K562 (cell line): ENCODE data around the gene PBX2. TPM values are rescaled to one million over a fixed set of nuclear protein-coding genes. Genes with fewer than 3 reads are reported as not detected.

ENCODE experiments used
- BMI1 ChIP-seq: fragments of 150-350 bp; IDR thresholded peaks from 2 replicates; pipeline ENCODE4 v1.6.1; 2014; ENCODE audit warnings: low read length
- CEBPB ChIP-seq: fragments of 450-650 bp; IDR thresholded peaks from 2 replicates; pipeline ENCODE4 v1.6.1; 2016; ENCODE audit warnings: missing genetic modification characterization, missing compliant biosample characterization
- CHD4 ChIP-seq: fragments of 200-600 bp; sonication (generic); IDR thresholded peaks from 3 replicates; pipeline ENCODE4 v1.6.1; 2012; ENCODE audit warnings: low read depth, mild to moderate bottlenecking, mixed read lengths, low read length, inconsistent platforms; ENCODE audit not compliant: insufficient read depth, insufficient replicate concordance, poor library complexity, severe bottlenecking
- CREM ChIP-seq: IDR thresholded peaks from 2 replicates; pipeline ENCODE4 v1.6.1; 2014; ENCODE audit warnings: antibody characterized with exemption, low read depth
- CTBP1 ChIP-seq: fragments of 450-650 bp; IDR thresholded peaks from 2 replicates; pipeline ENCODE4 v1.6.1; 2016; ENCODE audit warnings: borderline replicate concordance
- EP400 ChIP-seq: fragments of 450-650 bp; IDR thresholded peaks from 2 replicates; pipeline ENCODE4 v1.6.1; 2017; ENCODE audit warnings: antibody characterized with exemption, mild to moderate bottlenecking, moderate library complexity
- HDAC6 ChIP-seq: IDR thresholded peaks from 2 replicates; pipeline ENCODE4 v1.6.1; 2012; ENCODE audit warnings: low read depth, mild to moderate bottlenecking, control low read depth, inconsistent platforms, low read length, moderate library complexity
- MEF2A ChIP-seq: IDR thresholded peaks from 2 replicates; pipeline ENCODE4 v1.6.1; 2011; ENCODE audit warnings: low read depth, mild to moderate bottlenecking, low read length, moderate library complexity; ENCODE audit not compliant: control insufficient read depth
- MYBL2 ChIP-seq, 2 experiments: fragments of 450-650 bp in 1 of 2; sonication (generic) in 1 of 2; formaldehyde crosslinking in 1 of 2; IDR thresholded peaks; 2 replicates each; pipeline versions ENCODE4 v1.6.1 to v1.8.1; 2017 to 2022; ENCODE audit warnings: borderline replicate concordance in 1 of 2, inconsistent platforms in 1 of 2, low read depth in 1 of 2, mild to moderate bottlenecking in 1 of 2, missing genetic modification reagents in 1 of 2, moderate library complexity in 1 of 2
- NCOA4 ChIP-seq: fragments of 450-650 bp; IDR thresholded peaks from 2 replicates; pipeline ENCODE4 v1.6.1; 2018; ENCODE audit warnings: mild to moderate bottlenecking; ENCODE audit not compliant: partially characterized antibody
- PCBP2 ChIP-seq: fragments of 200-400 bp; formaldehyde crosslinking; IDR thresholded peaks from 2 replicates; pipeline ENCODE4 v1.6.1; 2018; ENCODE audit warnings: low read length, low read depth, mild to moderate bottlenecking, moderate library complexity; ENCODE audit not compliant: poor library complexity, severe bottlenecking
- POLR2G ChIP-seq: fragments of 200-400 bp; formaldehyde crosslinking; IDR thresholded peaks from 2 replicates; pipeline ENCODE4 v1.6.1; 2017; ENCODE audit warnings: low read depth, mild to moderate bottlenecking, antibody characterized with exemption, low read length, moderate library complexity
- RBM15 ChIP-seq: fragments of 200-400 bp; formaldehyde crosslinking; IDR thresholded peaks from 2 replicates; pipeline ENCODE4 v1.6.1; 2018; ENCODE audit warnings: mild to moderate bottlenecking, low read length, moderate library complexity; ENCODE audit not compliant: insufficient read depth
- RBM34 ChIP-seq: fragments of 200-400 bp; formaldehyde crosslinking; IDR thresholded peaks from 2 replicates; pipeline ENCODE4 v1.6.1; 2018; ENCODE audit warnings: low read length, borderline replicate concordance; ENCODE audit not compliant: insufficient read depth
- RFX1 ChIP-seq: fragments of 450-650 bp; IDR thresholded peaks from 2 replicates; pipeline ENCODE4 v1.6.1; 2016; ENCODE audit warnings: mild to moderate bottlenecking, moderate library complexity
- SP1 ChIP-seq: sonication (generic); formaldehyde crosslinking; IDR thresholded peaks from 2 replicates; pipeline ENCODE4 v1.8.1; 2022; ENCODE audit warnings: mild to moderate bottlenecking, missing genetic modification reagents
- TEAD1 ChIP-seq, 2 experiments: fragments of 450-650 bp in 1 of 2; sonication (generic) in 1 of 2; formaldehyde crosslinking; IDR thresholded peaks; 2 replicates each; pipeline versions ENCODE4 v1.4.0 to v1.8.0; 2020 to 2022; ENCODE audit warnings: mild to moderate bottlenecking in 2 of 2, missing genetic modification reagents in 1 of 2
- TFAM ChIP-seq: fragments of 250-450 bp; sonication (Bioruptor Pico); conservative IDR thresholded peaks from 2 replicates; pipeline ENCODE4 v1.5.0; 2021; ENCODE audit warnings: mild to moderate bottlenecking, moderate library complexity
- ZNF239 ChIP-seq: fragments of 250-450 bp; sonication (Bioruptor Pico); IDR thresholded peaks from 2 replicates; pipeline ENCODE4 v1.4.0; 2020; ENCODE audit warnings: mild to moderate bottlenecking
- polyA plus RNA-seq, 8 experiments: library from polyadenylated mRNA; depleted of rRNA in 4 of 8; stranded (reverse) in 5 of 8; unstranded in 3 of 8; fragments of >200 nt; fragmentation: Nextera tagmentation in 2 of 8; fragmentation: Illumina TruSeq in 1 of 8; extraction: Ambion mirVana in 2 of 8; extraction: Trizol in 1 of 8; gene quantifications; 2 replicates each; pipeline versions ENCODE4 v1.2.1 to v1.2.3, GENCODE V29; 2011 to 2014; ENCODE audit warnings: inconsistent platforms in 1 of 8, missing spikeins in 1 of 8
- total RNA-seq, 7 experiments: library from RNA; depleted of rRNA in 6 of 7; stranded (reverse); fragments of >200 nt in 6 of 7; fragmentation: Illumina TruSeq in 2 of 7; extraction: Trizol in 2 of 7; gene quantifications; 2 replicates each; pipeline versions ENCODE4 v1.2.1 to v1.2.3, GENCODE V29; 2011 to 2021; ENCODE audit warnings: low replicate concordance in 1 of 7
- TF ChIP-seq, protein P1 (sequence below): fragments of 450-650 bp; IDR thresholded peaks from 2 replicates; pipeline ENCODE4 v1.6.1; 2016; ENCODE audit warnings: antibody characterized with exemption
- TF ChIP-seq, protein P2 (sequence below): IDR thresholded peaks from 2 replicates; pipeline ENCODE4 v1.6.1; 2012; ENCODE audit warnings: low read depth, low read length, improper control_type of control experiment, borderline replicate concordance
- TF ChIP-seq, protein P3 (sequence below), 2 experiments: fragments of 250-450 bp in 1 of 2; fragments of 450-650 bp in 1 of 2; sonication (Bioruptor Pico) in 1 of 2; IDR thresholded peaks; 2 replicates each; pipeline versions ENCODE4 v1.6.1 to v1.8.0; 2016 to 2021; ENCODE audit warnings: mild to moderate bottlenecking in 2 of 2, moderate library complexity in 2 of 2, missing compliant biosample characterization in 1 of 2, missing genetic modification characterization in 1 of 2
- TF ChIP-seq, protein P4 (sequence below): sonication (generic); IDR thresholded peaks from 2 replicates; pipeline ENCODE4 v1.6.1; 2016

Gene PBX2
- total and polyA plus RNA-seq, 9 of the 15 experiments (the other 6 are each of a cell fraction or from before 2014, with no cell fraction given) = 1.9 to 134 (median 62.5) TPM

DNA sequence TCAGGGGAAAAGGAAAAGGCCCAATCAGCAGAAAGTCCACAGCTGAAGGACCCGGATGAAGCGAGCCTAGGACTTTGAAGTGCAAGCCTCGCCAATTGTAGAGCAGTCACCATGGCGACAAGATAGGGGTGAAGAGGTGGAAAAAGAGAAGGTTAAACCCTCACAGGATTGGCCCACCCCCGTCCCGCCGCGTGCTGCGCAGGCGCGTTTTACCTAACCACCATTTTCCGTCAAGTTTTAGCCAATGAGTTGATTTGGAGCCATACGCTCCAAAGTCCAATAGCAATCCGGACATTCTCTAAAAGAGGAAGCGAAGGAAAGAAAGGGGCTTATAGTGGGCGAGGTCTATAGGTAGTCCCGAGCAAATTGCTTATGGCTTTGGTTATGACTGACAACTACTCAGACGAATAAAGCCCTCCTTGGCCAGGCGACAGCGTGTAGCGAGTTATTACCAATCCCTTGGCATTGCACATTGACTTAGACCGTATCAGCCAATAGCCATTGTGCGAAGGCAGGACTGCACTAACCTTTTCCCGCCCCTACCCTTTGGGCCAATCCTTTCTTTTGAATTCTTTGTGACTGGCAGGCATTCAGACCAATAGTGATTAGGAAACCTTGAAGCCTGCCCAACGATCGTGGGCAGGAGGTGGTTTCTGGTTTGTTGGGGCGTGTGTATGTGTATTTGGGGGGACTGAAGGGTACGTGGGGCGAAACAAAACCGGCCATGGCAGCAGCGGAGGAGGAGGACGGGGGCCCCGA is 12.0 kb downstream of the PBX2 start, which contains the start of gene RNF5 (continued):
- TF ChIP-seq, protein P1, sequence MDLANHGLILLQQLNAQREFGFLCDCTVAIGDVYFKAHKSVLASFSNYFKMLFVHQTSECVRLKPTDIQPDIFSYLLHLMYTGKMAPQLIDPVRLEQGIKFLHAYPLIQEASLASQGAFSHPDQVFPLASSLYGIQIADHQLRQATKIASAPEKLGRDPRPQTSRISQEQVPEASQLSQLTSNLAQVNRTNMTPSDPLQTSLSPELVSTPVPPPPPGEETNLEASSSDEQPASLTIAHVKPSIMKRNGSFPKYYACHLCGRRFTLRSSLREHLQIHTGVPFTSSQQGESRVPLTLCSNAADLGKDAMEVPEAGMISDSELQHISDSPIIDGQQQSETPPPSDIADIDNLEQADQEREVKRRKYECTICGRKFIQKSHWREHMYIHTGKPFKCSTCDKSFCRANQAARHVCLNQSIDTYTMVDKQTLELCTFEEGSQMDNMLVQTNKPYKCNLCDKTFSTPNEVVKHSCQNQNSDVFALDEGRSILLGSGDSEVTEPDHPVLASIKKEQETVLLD = peak; percentile 87
- peak; percentile 81 for TF ChIP-seq SP1 (CRISPR knock-in tag)
- no peak for TF ChIP-seq MYBL2 (IDR thresholded peaks at IDR 0.05; ENCODE audit: low read depth)
- TF ChIP-seq MYBL2 (CRISPR knock-in tag; IDR thresholded peaks at IDR 0.05; ENCODE audit: borderline replicate concordance) = no peak
- TF ChIP-seq POLR2G = peak; percentile 63; the same call in 1 of the 2 replicates
- peak; percentile 81; the same call in 1 of the 2 replicates for TF ChIP-seq EP400
- no peak for TF ChIP-seq ZNF239 (CRISPR knock-in tag)
- TF ChIP-seq NCOA4 = no peak
- peak; percentile 93 for TF ChIP-seq CREM
- no peak for TF ChIP-seq RBM34
- no peak for TF ChIP-seq TFAM
- no peak for TF ChIP-seq MEF2A
- TF ChIP-seq CTBP1 = peak; percentile 21
- TF ChIP-seq PCBP2 = no peak
- no peak for TF ChIP-seq CHD4
- TF ChIP-seq, protein P2, sequence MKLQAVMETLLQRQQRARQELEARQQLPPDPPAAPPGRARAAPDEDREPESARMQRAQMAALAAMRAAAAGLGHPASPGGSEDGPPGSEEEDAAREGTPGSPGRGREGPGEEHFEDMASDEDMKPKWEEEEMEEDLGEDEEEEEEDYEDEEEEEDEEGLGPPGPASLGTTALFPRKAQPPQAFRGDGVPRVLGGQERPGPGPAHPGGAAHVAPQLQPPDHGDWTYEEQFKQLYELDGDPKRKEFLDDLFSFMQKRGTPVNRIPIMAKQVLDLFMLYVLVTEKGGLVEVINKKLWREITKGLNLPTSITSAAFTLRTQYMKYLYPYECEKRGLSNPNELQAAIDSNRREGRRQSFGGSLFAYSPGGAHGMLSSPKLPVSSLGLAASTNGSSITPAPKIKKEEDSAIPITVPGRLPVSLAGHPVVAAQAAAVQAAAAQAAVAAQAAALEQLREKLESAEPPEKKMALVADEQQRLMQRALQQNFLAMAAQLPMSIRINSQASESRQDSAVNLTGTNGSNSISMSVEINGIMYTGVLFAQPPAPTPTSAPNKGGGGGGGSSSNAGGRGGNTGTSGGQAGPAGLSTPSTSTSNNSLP = peak; percentile 97
- no peak for TF ChIP-seq RBM15
- TF ChIP-seq HDAC6 = no peak
- peak; percentile 59 for TF ChIP-seq CEBPB (tag)
- peak; percentile 99 for TF ChIP-seq RFX1
- no peak for TF ChIP-seq TEAD1 (CRISPR knock-in tag; IDR thresholded peaks at IDR 0.05)
- TF ChIP-seq, protein P3, sequence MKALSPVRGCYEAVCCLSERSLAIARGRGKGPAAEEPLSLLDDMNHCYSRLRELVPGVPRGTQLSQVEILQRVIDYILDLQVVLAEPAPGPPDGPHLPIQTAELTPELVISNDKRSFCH (CRISPR knock-in tag; IDR thresholded peaks at IDR 0.05) = no peak
- TF ChIP-seq, protein P3 (tag; IDR thresholded peaks at IDR 0.05) = no peak
- peak; percentile 90 for TF ChIP-seq BMI1
- TF ChIP-seq, protein P4, sequence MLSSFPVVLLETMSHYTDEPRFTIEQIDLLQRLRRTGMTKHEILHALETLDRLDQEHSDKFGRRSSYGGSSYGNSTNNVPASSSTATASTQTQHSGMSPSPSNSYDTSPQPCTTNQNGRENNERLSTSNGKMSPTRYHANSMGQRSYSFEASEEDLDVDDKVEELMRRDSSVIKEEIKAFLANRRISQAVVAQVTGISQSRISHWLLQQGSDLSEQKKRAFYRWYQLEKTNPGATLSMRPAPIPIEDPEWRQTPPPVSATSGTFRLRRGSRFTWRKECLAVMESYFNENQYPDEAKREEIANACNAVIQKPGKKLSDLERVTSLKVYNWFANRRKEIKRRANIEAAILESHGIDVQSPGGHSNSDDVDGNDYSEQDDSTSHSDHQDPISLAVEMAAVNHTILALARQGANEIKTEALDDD = peak; percentile 17; the same call in 1 of the 2 replicates
